ENCODE data around the gene C9orf85. TPM values are rescaled to one million over a fixed set of nuclear protein-coding genes. Genes with fewer than 3 reads are reported as not detected.

C9orf85 gene
- total and polyA plus RNA-seq, 7 donors: 8.8 to 40.0 (median 13.3) TPM

GRCh38 chr9:71885467-71885866 is 26.0 kb upstream of the C9orf85 start:
- H3K27me3 ChIP-seq: no peaks in the 10 kb centered on the region
- TF ChIP-seq POLR2AphosphoS5 (IDR thresholded peaks at IDR 0.05): no peak
- TF ChIP-seq CTCF (IDR thresholded peaks at IDR 0.05): no peak
- TF ChIP-seq EP300 (IDR thresholded peaks at IDR 0.05): no peak
- TF ChIP-seq POLR2A (IDR thresholded peaks at IDR 0.05): no peak
- no peak for DNase-seq
- no peak overlapping the region for H3K4me3 ChIP-seq
- H3K36me3 ChIP-seq: no peaks in the 10 kb centered on the region
- H3K9me3 ChIP-seq: peaks cover 0 to 9% (median 2%) of the 10 kb centered on the region in 4 donors
- H3K4me1 ChIP-seq: peaks cover 0 to 8% (median 4%) of the 10 kb centered on the region in 4 donors
- no peak overlapping the region for H3K27ac ChIP-seq
- intact Hi-C loops (cut with DNase I): no loop called here
- 33 to 65% methylated on average over 2 of the region's 2 CpGs for WGBS, 2 donors

- peaks cover 0 to 9% (median 2%) of the 10 kb centered on the region in 4 donors for H3K9me3 ChIP-seq
- no peak for DNase-seq
- H3K27ac ChIP-seq: no peak overlapping the region
- peaks cover 0 to 13% (median 4%) of the 10 kb centered on the region in 4 donors for H3K4me1 ChIP-seq
- H3K4me3 ChIP-seq: no peak overlapping the region
- WGBS, 2 donors: 89 to 96% methylated on average over 1 of the region's 1 CpG
- TF ChIP-seq EP300 (IDR thresholded peaks at IDR 0.05) (no peak), POLR2A (IDR thresholded peaks at IDR 0.05) (no peak), POLR2AphosphoS5 (IDR thresholded peaks at IDR 0.05) (no peak), CTCF (IDR thresholded peaks at IDR 0.05) (no peak)
- no peaks in the 10 kb centered on the region for H3K27me3 ChIP-seq
- H3K36me3 ChIP-seq: no peaks in the 10 kb centered on the region
- intact Hi-C loops (cut with DNase I): no loop called here
Observed at GRCh38 chr9:71886015-71886414, 25.4 kb upstream of the C9orf85 start.

- Histone ChIP-seq H3K4me3 (no peak overlapping the region), H3K27ac (no peak overlapping the region), H3K4me1 (peaks cover 0 to 13% (median 4%) of the 10 kb centered on the region in 4 donors), H3K27me3 (no peaks in the 10 kb centered on the region), H3K36me3 (no peaks in the 10 kb centered on the region), H3K9me3 (peaks cover 0 to 9% (median 2%) of the 10 kb centered on the region in 4 donors)
- TF ChIP-seq POLR2AphosphoS5 (IDR thresholded peaks at IDR 0.05) (no peak), CTCF (IDR thresholded peaks at IDR 0.05) (no peak), EP300 (IDR thresholded peaks at IDR 0.05) (no peak), POLR2A (IDR thresholded peaks at IDR 0.05) (no peak)
- DNase-seq: no peak
- 81 to 95% methylated on average over 10 of the region's 10 CpGs for WGBS, 2 donors
- intact Hi-C loops (cut with DNase I): no loop called here
Observed at GRCh38 chr9:71886541-71886940, 24.9 kb upstream of the C9orf85 start.

GRCh38 chr9:71887362-71887761 is 24.1 kb upstream of the C9orf85 start:
- no peak for TF ChIP-seq EP300 (IDR thresholded peaks at IDR 0.05)
- no peak for TF ChIP-seq CTCF (IDR thresholded peaks at IDR 0.05)
- no peak for TF ChIP-seq POLR2AphosphoS5 (IDR thresholded peaks at IDR 0.05)
- TF ChIP-seq POLR2A (IDR thresholded peaks at IDR 0.05): no peak
- Histone ChIP-seq H3K27ac (no peak overlapping the region), H3K9me3 (peaks cover 0 to 9% (median 2%) of the 10 kb centered on the region in 4 donors), H3K4me1 (peaks cover 0 to 13% (median 4%) of the 10 kb centered on the region in 4 donors), H3K36me3 (no peaks in the 10 kb centered on the region), H3K27me3 (no peaks in the 10 kb centered on the region), H3K4me3 (no peak overlapping the region)
- DNase-seq: no peak
- 59 to 75% methylated on average over 1 of the region's 1 CpG for WGBS, 2 donors
- intact Hi-C loops (cut with DNase I): no loop called here
